HG02938 (cell line): ENCODE data around the gene CYP11A1.
"Not testable (repeated sequence)": the region's sequence is repeated elsewhere in the genome, so short reads cannot be mapped to it uniquely, and the experiment has no call there.

ENCODE experiments used
- ATAC-seq: cut with Tn5 transposase; IDR thresholded peaks from one replicate; pipeline ENCODE4 v1.9.1; 2021; ENCODE audit warnings: mild to moderate bottlenecking, moderate library complexity; ENCODE audit not compliant: unreplicated experiment

The CYP11A1 gene

DNA sequence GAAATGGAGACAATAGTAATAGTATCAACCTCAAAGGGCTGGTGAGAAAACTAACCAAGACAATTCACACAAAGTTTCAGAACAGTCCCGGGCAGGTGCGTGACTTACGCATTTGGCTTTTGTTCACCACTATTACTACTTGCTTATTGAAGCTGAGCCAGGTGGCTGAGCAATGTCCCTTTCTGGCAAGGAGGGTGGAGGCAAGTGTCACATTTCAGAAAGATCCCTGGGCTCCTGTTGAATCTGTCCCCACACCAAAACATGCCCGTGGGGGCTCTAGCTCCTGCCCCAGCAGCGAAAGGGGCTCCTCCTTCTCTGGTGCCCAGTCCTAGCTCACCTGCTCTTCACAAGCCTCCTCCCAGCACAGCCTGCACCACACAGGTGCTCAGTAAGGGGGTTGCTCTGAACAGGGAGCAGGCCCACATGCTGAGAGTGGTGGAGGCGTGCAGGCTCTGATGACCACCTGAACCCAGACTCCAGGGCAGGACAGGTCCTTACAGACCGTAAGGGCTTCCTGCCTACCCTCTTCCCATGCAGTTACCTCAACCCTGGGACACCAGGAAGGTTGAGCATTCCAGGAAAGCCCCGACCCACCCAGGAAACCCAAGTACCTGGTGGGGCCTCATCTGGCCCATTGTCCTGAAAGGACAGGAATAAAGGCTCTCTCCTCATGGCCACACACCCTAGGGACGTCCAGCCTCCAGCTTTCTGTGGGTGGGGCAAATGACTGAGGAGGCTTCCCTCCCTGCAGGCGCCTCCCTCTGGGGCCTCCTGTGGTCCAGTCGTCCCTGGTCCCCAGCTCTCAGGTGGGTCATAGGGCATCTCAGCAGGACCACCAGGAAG lies 33.7 kb upstream of the CYP11A1 start:
- ATAC-seq: no peak

DNA sequence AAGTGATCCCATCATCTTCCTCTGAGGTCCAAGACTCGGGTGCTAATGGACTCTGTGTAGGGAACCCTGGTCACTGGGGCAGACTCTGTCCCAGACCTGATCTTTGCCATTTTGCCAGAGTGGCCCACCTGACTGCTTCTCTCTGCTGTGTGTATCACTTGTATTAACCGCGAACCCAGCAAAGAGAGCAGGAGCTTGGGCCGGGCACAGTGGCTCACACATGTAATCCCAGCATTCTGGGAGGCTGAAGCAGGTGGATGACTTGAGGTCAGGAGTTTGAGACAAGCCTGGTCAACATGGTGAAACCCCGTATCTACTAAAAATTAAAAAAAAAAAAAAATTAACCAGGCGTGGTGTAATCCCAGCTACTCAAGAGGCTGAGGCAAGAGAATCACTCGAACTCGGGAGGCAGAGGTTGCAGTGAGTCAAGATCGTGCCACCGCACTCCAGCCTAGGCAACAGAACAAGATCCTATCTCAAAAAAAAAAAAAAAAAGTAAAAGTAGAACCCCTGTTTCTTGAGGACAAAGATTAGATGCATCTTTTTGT lies 32.9 kb upstream of the CYP11A1 start:
- ATAC-seq: no peak

DNA sequence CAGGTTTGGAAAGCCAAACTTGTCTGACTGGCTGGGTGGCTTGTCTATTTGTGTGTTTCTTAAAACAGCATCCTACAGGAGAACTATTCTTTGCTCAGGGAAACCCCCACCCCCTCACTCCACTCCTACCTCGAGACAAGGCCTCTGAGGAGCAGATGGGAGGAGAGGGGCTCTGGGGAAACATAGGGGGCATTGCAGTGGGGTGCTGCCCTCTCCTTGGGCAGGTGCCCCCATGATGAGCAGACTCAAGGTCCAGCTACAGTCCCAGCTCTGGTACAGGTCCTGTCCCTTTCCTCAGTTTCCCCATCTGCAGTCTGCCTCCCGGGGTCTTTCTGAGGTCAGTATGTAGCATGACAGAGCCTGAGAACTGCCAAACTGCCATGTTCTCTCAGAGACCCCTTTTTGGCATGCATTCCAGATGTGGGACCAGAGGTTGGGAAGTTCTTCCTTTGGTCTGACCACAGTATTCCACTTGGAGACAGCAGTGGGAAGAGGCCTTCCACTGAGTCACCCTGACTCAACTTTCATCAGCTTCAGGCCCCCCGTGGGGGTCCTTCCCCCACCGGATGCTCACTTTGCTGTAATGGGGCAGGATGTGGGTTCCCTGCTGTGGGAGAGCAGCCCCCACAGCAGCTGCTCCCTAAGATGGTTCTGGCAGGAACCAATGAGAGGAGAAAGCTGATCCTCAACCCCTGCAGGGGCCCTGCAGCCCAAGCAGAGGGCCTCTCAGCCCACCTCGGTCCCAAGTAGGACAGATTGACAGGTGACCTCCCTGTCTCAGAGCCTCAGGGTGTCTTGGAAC lies 32.3 kb upstream of the CYP11A1 start:
- ATAC-seq: no peak

DNA sequence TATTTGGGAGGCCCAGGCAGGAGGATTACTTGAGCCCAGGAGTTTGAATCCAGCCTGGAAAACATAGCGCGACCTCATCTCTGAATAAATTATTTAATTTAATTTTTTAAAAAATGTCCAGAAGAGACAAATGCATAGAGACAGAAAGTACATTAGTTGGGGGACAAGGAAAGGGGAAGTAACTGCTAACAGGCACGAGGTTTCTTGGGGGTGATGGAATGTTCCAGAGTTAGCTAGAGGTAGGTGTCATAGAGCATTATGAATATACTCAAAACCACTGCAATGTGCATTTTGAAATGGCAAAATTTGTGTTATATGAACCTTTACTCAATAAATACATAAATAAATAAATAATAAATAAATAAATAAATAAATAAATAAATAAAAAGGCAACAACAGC lies 31.7 kb upstream of the CYP11A1 start:
- no peak for ATAC-seq

DNA sequence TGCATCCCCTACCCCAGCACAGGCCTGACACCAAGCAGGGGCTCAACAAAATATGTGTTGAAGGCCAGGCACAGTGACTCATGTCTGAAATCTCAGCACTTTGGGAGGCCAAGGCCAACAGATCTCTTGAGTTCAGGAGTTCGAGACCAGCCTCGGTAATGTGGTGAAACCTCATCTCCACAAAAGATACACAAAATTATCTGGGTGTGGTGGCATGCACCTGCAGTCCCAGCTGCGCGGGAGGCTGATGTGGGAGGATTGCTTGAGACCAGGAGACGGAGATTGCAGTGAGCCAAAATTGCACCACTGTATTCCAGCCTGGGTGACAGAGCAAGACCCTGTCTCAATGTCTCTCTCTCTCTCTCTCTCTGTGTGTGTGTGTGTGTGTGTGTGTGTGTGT lies 30.7 kb upstream of the CYP11A1 start:
- no peak for ATAC-seq

DNA sequence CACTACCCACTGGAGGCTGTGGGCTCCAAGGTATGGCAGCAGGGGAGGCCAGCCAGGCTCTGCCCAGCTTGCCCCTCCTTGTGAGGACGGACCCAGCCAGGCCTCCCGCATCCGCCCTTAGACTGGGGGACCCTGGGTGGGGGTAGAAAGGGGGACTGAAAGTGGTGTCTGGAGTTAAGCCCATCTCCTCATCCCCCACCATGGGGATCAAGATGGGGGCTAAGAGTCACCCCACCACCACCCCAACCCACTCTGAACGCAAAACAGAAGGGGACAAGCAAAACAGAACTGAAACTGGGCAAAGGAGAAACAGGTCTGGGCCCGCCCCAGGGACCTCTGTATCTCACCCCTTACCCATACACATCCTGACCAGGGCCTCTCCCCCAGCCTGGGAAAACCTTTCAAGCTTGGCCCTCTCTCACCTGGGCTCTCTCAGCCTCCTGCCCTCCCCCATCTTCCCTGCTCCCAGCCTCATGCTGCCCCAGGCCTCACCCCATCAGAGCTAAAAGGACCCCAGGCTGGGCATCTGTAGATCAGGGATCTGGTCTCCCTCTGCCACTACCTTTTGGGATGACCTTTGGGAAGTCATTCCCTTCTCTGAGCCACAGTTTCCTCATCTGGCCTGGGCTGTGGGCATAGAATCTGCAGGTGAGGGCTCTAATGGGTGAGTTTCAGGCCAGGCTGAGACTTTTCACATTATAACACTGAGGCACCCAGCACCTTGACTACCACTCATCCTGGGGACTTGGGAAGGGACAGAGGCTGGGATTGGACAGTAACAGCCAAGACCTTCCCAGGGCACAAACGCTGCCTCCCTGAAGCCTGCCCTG lies 30.0 kb upstream of the CYP11A1 start:
- ATAC-seq: no peak

DNA sequence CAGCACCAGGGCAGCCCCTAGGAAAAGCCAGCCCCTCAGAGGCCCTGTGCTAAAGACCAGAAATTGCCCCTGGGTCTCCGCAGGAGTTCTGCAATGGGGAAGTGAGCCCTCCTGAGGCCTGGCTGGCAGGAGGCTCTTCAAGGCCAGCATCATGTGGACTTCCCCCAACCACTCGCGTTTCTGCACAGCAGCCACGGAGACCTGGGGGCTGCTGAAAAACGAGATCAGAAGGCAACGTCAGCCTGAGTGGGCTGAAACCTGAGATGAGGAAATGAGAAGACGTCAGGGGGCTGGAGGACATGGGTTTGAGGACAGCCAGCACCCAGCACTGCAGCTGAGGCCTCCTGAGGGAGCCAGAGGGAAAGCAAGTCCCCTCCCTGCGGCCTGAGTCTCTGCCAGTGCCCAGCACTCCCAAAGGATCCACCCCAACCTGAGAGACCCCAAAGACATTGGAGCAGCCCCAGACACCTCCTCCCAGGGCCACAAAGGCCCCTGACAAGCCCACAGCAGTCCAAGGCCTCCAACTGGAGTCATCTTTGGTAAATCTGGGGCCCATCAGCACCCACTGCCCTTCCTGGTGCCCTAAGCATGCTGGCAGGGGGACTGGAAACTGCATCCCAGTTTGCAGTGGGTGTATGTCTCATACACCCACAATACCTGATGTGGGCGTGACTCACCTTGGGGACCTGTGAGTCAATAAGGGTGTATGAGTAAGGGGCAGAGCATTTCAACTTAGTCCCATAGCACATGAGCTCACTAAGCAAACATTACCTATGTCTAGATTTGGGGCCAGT lies 29.2 kb upstream of the CYP11A1 start:
- ATAC-seq: no peak

DNA sequence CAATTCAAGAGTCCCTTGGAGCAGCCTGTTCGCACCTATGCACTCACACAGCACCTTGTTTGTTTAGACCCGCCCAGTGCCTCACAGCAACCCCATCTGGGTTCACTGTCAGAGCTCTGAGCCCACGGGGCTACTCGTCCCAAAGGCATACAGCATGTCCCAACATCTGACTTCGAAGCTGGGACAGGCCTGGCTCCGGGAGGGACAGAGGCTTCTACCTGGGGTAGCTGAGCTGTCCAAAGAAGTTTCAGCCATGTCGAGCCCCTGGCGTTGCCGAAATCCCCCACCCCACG lies 28.6 kb upstream of the CYP11A1 start:
- ATAC-seq: no peak

DNA sequence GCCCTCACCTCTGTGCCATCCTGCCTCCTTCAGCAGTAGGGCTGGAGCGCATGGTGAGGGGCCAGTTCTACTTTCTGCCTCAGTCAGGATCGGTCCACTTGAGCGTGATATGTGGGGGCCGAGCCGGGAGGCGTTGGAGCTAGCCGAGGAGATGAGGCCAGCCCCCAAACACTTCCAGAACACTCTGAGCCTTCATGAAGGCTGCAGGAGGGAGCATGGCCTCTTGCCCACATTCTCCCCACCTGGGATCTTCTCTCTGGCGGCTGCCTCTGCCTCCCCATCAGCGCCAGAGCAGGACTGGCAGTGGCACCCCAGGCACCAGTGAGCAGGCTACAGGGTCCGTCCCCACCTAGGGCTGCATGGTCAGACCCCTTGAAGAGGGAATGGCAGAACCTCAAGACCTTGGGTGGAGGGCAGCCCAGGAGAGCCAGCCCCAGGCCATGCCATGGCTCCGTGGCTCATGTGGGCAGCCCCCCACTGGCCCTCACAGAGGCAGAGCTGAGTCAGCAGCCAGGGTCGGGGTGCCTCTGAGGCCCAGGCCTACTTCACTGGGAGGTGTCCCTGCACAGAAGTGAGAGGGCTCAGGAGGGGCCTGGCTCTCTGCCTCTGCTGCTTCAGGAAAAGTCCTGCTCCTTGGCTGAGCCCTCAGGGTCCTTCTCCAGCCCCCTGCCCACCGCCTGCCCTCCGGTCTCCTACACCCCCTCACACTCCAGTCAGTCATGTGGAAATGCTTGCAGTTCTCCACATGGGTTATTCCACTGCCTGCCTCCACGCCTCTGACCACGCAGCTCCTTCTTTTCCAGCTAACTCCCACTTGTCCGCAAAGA lies 28.1 kb upstream of the CYP11A1 start:
- ATAC-seq: no peak

DNA sequence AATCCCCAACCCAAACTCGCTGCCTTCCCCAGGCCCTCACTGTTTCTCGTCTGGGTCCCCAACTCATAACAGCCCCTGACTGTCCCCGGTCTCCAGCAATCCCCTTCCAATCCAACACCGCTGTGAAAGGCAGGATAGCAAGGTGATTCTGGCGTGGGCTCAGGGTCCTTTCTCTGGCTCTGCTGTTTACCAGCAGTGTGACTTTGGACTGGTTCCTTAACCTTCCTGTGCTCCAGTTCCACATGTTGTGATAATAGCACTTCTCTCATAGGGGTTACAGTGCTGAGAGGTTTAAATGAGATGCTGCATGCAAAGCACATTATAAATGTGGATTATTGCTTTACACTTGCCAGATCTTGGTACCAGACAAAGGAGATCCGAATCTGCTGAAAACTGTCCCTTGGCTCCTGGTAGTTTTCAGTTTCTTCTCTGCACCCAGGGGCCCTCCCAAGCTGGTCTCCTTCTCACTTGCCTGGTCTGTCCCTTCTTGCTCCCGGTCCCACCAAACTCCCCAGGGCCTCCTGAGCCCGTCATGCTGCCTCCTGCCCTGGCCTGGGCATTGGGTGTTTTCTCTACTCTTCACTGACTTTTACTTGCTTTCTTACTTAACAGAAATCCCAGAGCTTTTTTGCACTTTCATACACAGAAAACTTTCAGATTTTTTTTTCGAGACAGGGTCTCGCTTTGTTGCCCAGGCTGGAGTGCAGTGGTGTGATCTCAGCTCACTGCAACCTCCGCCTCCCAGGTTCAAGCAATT lies 26.8 kb upstream of the CYP11A1 start:
- no peak for ATAC-seq

DNA sequence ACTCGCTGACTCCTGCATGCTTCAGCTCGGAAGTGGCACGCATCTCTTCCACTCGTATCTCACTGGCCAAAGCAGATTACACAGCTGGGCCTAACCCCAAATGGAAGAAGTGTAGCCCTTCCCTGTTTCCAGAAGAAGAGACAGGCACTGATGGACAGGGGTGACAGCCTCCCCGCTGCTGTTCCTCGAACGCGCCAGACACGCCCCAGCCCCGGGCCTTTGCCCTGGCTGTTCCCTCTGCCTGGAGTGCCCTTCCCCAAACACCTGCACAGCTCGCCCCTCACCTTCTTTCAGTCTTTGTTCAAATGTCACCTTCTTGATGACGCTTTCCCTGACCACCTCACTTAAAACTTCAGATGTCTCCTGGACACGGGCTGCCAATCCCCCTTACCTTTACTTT lies 26.0 kb upstream of the CYP11A1 start:
- no peak for ATAC-seq

DNA sequence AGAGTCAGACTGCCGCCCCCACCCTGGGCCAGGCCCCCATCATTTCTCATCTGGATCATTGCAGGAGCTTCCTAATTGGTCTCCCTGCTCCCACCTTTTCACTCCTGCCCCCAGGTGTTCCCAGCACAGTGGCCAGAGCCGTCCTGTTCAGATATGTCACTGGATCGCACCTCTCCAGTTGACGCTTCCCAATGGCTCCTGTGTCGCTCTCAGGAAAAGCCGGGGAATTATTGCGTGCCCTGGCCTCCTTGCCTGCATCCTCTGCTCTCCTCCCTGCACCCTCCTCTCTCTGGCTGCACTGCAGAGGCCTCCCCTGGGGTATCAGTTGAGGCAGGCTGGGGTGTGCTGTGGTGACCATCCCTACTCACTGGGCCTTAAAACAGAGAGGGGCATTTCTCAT lies 25.5 kb upstream of the CYP11A1 start:
- ATAC-seq: no peak

DNA sequence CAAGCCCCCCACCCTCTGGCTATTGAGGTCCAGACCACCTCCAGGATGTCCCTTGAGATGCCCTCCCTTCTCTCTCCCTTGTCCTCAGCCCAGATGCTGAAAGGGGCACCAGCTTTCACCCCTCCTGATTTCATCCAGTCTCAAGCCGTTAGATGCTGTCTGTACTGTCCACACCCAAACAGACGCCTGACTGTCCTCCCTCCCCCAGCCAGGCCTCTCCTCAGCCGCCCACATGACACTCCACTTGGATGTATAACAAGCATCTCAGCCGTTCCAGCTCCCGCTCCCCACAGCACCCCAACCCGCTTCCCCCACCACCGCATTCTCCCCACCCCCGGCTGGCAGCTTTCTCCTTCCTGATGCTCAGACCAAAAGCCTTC lies 25.0 kb upstream of the CYP11A1 start:
- no peak for ATAC-seq

DNA sequence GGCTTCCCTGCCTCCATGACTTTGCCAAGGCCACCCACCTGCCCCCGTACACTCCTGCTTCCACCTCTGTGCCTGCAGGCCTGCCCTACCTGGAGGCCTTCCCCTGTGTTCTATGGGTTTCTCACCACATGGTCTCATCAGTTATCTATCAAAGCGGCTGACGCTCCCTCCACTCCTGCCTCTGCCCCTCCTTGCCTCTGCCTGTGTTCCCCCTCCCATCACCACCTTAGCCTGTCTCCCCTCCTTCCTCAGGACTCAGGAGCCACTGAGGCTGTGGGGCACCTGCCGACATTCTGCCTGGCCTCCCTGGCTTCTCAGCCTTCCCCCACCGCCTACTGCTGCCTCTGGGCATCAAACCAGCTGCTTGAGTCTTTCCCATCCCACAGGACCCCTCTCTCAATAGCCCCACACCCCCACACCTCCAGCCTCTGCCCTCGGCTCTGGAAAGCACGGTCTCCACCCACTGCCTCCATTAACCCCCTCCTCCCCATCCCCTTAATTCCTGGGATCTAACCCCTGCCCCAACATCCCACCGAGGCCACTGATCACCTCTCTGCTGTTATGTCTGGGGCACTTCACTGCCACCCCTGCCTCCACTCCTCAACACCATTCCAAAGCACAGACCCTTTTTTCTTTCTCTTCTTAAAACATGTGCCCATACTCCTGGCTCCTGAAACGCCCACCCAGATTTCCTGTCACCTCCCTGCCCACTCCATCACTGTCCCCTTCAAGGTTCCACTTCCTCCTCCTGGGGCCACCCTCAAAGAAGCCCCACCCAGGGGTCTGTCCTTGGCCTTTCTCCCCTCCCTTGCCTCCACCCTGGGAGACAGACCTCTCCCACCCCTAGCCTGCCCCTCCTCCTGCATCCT lies 24.4 kb upstream of the CYP11A1 start:
- ATAC-seq: no peak

DNA sequence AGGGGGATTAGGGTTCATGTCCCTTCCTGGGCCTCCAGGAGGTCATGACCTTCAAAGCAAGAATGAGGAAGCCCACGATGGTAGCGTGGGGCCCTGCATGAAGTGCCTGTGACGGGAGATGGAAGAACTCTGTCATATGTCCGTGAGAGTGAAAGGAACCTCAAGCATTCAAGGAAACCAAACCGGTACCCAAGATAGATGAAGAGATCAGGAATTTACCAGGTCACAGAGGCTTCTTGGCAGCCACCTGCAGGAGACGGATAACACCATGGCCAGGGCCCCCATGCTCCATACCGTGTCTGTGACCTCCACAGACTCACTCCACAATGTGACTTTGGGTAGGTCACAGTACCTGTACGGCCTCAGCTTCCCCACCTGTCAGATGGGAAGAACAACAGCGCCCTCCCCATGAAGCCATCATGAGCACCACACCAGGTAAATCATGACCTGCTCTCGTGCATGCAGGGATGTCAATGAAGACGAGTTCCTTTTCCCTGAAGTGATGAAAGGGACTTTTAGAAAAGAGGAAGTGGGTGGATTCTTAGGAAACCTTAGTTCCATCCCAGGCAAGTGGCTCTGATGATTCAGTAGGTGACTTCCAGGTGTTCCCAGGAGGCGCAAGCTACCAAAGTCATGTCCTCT lies 23.3 kb upstream of the CYP11A1 start:
- no peak for ATAC-seq

DNA sequence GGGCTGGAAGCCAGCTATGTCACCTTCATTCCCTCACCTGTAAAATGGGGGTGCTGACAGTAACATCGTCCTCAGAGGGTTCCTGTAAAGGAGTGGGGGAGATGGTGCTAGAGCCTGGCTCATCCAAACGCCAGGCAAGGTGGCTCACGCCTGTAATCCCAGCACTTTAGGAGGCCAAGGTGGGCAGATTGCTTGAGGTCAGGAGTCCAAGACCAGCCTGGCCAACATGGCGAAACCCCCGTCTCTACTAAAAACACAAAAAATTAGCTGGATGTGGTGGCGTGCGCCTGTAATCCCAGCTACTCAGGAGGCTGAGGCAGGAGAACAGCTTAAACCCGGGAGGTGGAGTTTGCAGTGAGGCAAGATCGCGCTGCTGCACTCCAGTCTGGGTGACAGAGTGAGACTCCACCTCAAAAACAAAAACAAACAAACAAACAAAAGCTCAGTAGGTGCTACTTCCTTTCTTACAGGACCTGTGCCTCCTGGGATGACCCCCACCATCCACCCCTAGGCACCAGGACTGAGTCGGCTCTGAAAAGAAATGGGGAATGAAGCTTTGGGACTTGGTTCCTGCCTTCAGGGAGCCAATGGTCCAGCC lies 22.7 kb upstream of the CYP11A1 start:
- ATAC-seq: not testable (repeated sequence)
